GM12874 (cell line): ENCODE results near the gene NEAT1.

Source experiments
- CTCF ChIP-seq: IDR thresholded peaks from 2 replicates; pipeline ENCODE4 v1.5.1; 2011; ENCODE audit warnings: low read depth, mild to moderate bottlenecking, control low read depth, low read length, moderate library complexity; ENCODE audit not compliant: insufficient read depth

Gene NEAT1

GRCh38 chr11:65382804-65383368, 39.7 kb upstream of the NEAT1 start:
- TF ChIP-seq CTCF: no peak

- TF ChIP-seq CTCF: no peak
Observed at GRCh38 chr11:65383778-65384177, 38.8 kb upstream of the NEAT1 start.

GRCh38 chr11:65384301-65384889, 38.2 kb upstream of the NEAT1 start:
- TF ChIP-seq CTCF: no peak

GRCh38 chr11:65386307-65387140, 36.1 kb upstream of the NEAT1 start, which contains the start of gene FRMD8:
TSS of gene FRMD8 (plus strand) at chr11:65386637. CDS start at chr11:65387037, 400 bp downstream.
- no peak for TF ChIP-seq CTCF

- TF ChIP-seq CTCF: no peak
Observed at GRCh38 chr11:65388731-65389130, 33.9 kb upstream of the NEAT1 start.

- TF ChIP-seq CTCF: no peak
Observed at GRCh38 chr11:65389294-65389980, 33.2 kb upstream of the NEAT1 start.
